Hepatocyte (in vitro differentiated cells): ENCODE measurements around the gene MRPL52.

Experiments used
- CTCF ChIP-seq: fragments of 200-600 bp; sonication (generic); IDR thresholded peaks from 2 replicates; pipeline ENCODE4 v1.5.1; 2016; ENCODE audit warnings: antibody characterized with exemption, mild to moderate bottlenecking; ENCODE audit not compliant: poor library complexity
- EZH2 ChIP-seq: fragments of 200-600 bp; sonication (generic); IDR thresholded peaks from 2 replicates; pipeline ENCODE4 v1.6.1; 2016; ENCODE audit warnings: antibody characterized with exemption, mild to moderate bottlenecking, borderline replicate concordance

GRCh38 chr14:22841311-22841710 is 11.6 kb downstream of the MRPL52 start:
- TF ChIP-seq CTCF (no peak), EZH2 (no peak)
